NCI-H748 (cell line): ENCODE data around the gene HDDC2.
"Not testable (repeated sequence)": the region's sequence is repeated elsewhere in the genome, so short reads cannot be mapped to it uniquely, and the experiment has no call there.

ENCODE experiments used
- DNase-seq: peaks from one replicate; lab custom pipeline; 2025; ENCODE audit not compliant: unreplicated experiment; lab: John Stamatoyannopoulos, UW

HDDC2 gene

GRCh38 chr6:125307150-125307838 is 5.5 kb upstream of the HDDC2 start:
- no peak for DNase-seq

GRCh38 chr6:125306756-125307149 is 5.0 kb upstream of the HDDC2 start:
- no peak for DNase-seq

GRCh38 chr6:125304970-125305660 is 3.3 kb upstream of the HDDC2 start:
- DNase-seq = no peak

GRCh38 chr6:125303512-125303854 is 1.7 kb upstream of the HDDC2 start:
- DNase-seq = no peak

- no peak for DNase-seq
Measured at GRCh38 chr6:125302840-125303511, 1.2 kb upstream of the HDDC2 start.

- peak; percentile 46 for DNase-seq
Measured at GRCh38 chr6:125300992-125301434, 754 bp downstream of the HDDC2 start.

GRCh38 chr6:125299257-125299656 is 2.5 kb downstream of the HDDC2 start:
- no peak for DNase-seq

GRCh38 chr6:125296471-125296870 is 5.3 kb downstream of the HDDC2 start:
- DNase-seq = no peak

- no peak for DNase-seq
Measured at GRCh38 chr6:125294925-125295324, 6.8 kb downstream of the HDDC2 start.

- DNase-seq = no peak
Measured at GRCh38 chr6:125294036-125294435, 7.7 kb downstream of the HDDC2 start.

- no peak for DNase-seq
Measured at GRCh38 chr6:125293587-125293986, 8.2 kb downstream of the HDDC2 start.

- no peak for DNase-seq
Measured at GRCh38 chr6:125287718-125288117, 14.0 kb downstream of the HDDC2 start.

- no peak for DNase-seq
Measured at GRCh38 chr6:125285936-125286335, 15.8 kb downstream of the HDDC2 start.

- no peak for DNase-seq
Measured at GRCh38 chr6:125285353-125285752, 16.4 kb downstream of the HDDC2 start.

GRCh38 chr6:125282470-125282869 is 19.3 kb downstream of the HDDC2 start:
- not testable (repeated sequence) for DNase-seq

GRCh38 chr6:125280370-125281035 is 21.3 kb downstream of the HDDC2 start:
- DNase-seq = peak; percentile 10

- DNase-seq = no peak
Measured at GRCh38 chr6:125279961-125280360, 21.8 kb downstream of the HDDC2 start.

GRCh38 chr6:125277838-125278237 is 23.9 kb downstream of the HDDC2 start:
- DNase-seq = no peak

- DNase-seq = no peak
Measured at GRCh38 chr6:125275779-125276178, 26.0 kb downstream of the HDDC2 start.

GRCh38 chr6:125274935-125275334 is 26.8 kb downstream of the HDDC2 start:
- no peak for DNase-seq

- no peak for DNase-seq
Measured at GRCh38 chr6:125273965-125274364, 27.8 kb downstream of the HDDC2 start.

- no peak for DNase-seq
Measured at GRCh38 chr6:125273251-125273650, 28.5 kb downstream of the HDDC2 start.
